Liver (tissue), 9 donors: Measurements from ENCODE around the gene CEACAM19. TPM values are rescaled to one million over a fixed set of nuclear protein-coding genes. Genes with fewer than 3 reads are reported as not detected.
"Not testable (repeated sequence)": the region's sequence is repeated elsewhere in the genome, so short reads cannot be mapped to it uniquely, and the experiment has no call there.

ENCODE experiments used
- DNase-seq: peaks from one replicate; pipeline ENCODE4 v3.0.0-alpha.2; 2017; ENCODE audit warnings: low spot score
- H3K27ac ChIP-seq, 2 donors: one replicate each; pipeline ENCODE4 v1.7.0; 2013; ENCODE audit warnings: inconsistent platforms in 2 of 2, low read length in 2 of 2, control low read depth in 1 of 2, low read depth in 1 of 2, mild to moderate bottlenecking in 1 of 2
- H3K27me3 ChIP-seq, 4 donors: one replicate each; pipeline versions ENCODE4 v1.6.1 to v1.7.0; 2013; ENCODE audit warnings: low read length in 3 of 4, inconsistent platforms in 1 of 4, mild to moderate bottlenecking in 1 of 4, moderate library complexity in 1 of 4; ENCODE audit not compliant: control insufficient read depth in 4 of 4, insufficient read depth in 4 of 4
- H3K36me3 ChIP-seq, 4 donors: one replicate each; pipeline versions ENCODE4 v1.6.1 to v1.7.0; 2013; ENCODE audit warnings: low read length in 3 of 4, mild to moderate bottlenecking in 3 of 4, low read depth in 1 of 4, moderate library complexity in 1 of 4; ENCODE audit not compliant: control insufficient read depth in 4 of 4, insufficient read depth in 3 of 4
- H3K4me1 ChIP-seq, 4 donors: one replicate each; pipeline versions ENCODE4 v1.6.1 to v1.7.0; 2013; ENCODE audit warnings: low read length in 3 of 4, mild to moderate bottlenecking in 3 of 4, moderate library complexity in 1 of 4; ENCODE audit not compliant: control insufficient read depth in 4 of 4, insufficient read depth in 4 of 4
- H3K4me3 ChIP-seq, 3 donors: one replicate each; pipeline versions ENCODE4 v1.6.1 to v1.7.0; 2013; ENCODE audit warnings: low read length in 3 of 3, control low read depth in 1 of 3, low read depth in 1 of 3, mild to moderate bottlenecking in 1 of 3
- H3K9ac ChIP-seq, 2 donors: one replicate each; pipeline ENCODE4 v1.7.0; 2013; ENCODE audit warnings: low read length in 2 of 2, mild to moderate bottlenecking in 2 of 2, moderate library complexity in 2 of 2, control low read depth in 1 of 2, low read depth in 1 of 2
- H3K9me3 ChIP-seq, 4 donors: one replicate each; pipeline versions ENCODE4 v1.6.1 to v1.7.0; 2013; ENCODE audit warnings: low read length in 3 of 4; ENCODE audit not compliant: control insufficient read depth in 4 of 4
- ATF3 ChIP-seq: IDR thresholded peaks from 2 replicates; pipeline ENCODE4 v1.6.1; 2016; ENCODE audit warnings: antibody characterized with exemption
- CTCF ChIP-seq: fragments of 150-350 bp; IDR thresholded peaks from 2 replicates; pipeline ENCODE4 v1.5.1; 2017; ENCODE audit warnings: improper control_type of control experiment, low read depth, low read length; ENCODE audit not compliant: missing input control
- EGR1 ChIP-seq, 2 donors: IDR thresholded peaks; 2 replicates each; pipeline ENCODE4 v1.6.1; 2016 to 2018; ENCODE audit warnings: antibody characterized with exemption in 2 of 2, low read depth in 2 of 2
- FOXA1 ChIP-seq: IDR thresholded peaks from 2 replicates; pipeline ENCODE4 v1.6.1; 2016; ENCODE audit warnings: antibody characterized with exemption
- FOXA2 ChIP-seq: IDR thresholded peaks from 2 replicates; pipeline ENCODE4 v1.6.1; 2016; ENCODE audit warnings: antibody characterized with exemption
- GABPA ChIP-seq, 2 donors: IDR thresholded peaks in 1 of 2; conservative IDR thresholded peaks in 1 of 2; 2 replicates each; pipeline ENCODE4 v1.6.1; 2016; ENCODE audit warnings: antibody characterized with exemption in 2 of 2, mild to moderate bottlenecking in 1 of 2, moderate library complexity in 1 of 2
- HNF4A ChIP-seq, 2 donors: conservative IDR thresholded peaks; 2 replicates each; pipeline ENCODE4 v1.6.1; 2016; ENCODE audit warnings: antibody characterized with exemption in 2 of 2, mild to moderate bottlenecking in 2 of 2
- HNF4G ChIP-seq: IDR thresholded peaks from 2 replicates; pipeline ENCODE4 v1.6.1; 2016; ENCODE audit warnings: antibody characterized with exemption
- JUND ChIP-seq, 2 donors: IDR thresholded peaks; 2 replicates each; pipeline ENCODE4 v1.6.1; 2016; ENCODE audit warnings: antibody characterized with exemption in 2 of 2
- MAX ChIP-seq: IDR thresholded peaks from 2 replicates; pipeline ENCODE4 v1.6.1; 2016; ENCODE audit warnings: antibody characterized with exemption
- NR2F2 ChIP-seq: IDR thresholded peaks from 2 replicates; pipeline ENCODE4 v1.6.1; 2016; ENCODE audit warnings: antibody characterized with exemption
- RAD21 ChIP-seq, 2 donors: IDR thresholded peaks; 2 replicates each; pipeline ENCODE4 v1.6.1; 2016; ENCODE audit warnings: antibody characterized with exemption in 2 of 2, mild to moderate bottlenecking in 2 of 2
- REST ChIP-seq: IDR thresholded peaks from 2 replicates; pipeline ENCODE4 v1.6.1; 2016; ENCODE audit warnings: antibody characterized with exemption, mild to moderate bottlenecking
- RXRA ChIP-seq, 2 donors: IDR thresholded peaks; 2 replicates each; pipeline ENCODE4 v1.6.1; 2017 to 2018; ENCODE audit warnings: antibody characterized with exemption in 2 of 2, mild to moderate bottlenecking in 1 of 2
- SP1 ChIP-seq: IDR thresholded peaks from 2 replicates; pipeline ENCODE4 v1.6.1; 2018; ENCODE audit warnings: antibody characterized with exemption, mild to moderate bottlenecking
- TAF1 ChIP-seq: conservative IDR thresholded peaks from 2 replicates; pipeline ENCODE4 v1.6.1; 2016; ENCODE audit warnings: antibody characterized with exemption, mild to moderate bottlenecking
- YY1 ChIP-seq: IDR thresholded peaks from 2 replicates; pipeline ENCODE4 v1.6.1; 2016; ENCODE audit warnings: antibody characterized with exemption, mild to moderate bottlenecking
- ZBTB33 ChIP-seq: IDR thresholded peaks from 2 replicates; pipeline ENCODE4 v1.6.1; 2016; ENCODE audit warnings: antibody characterized with exemption
- WGBS: extraction: QIAGEN DNeasy Blood & Tissue Kit; methylation state at CpG from one replicate; pipeline ENCODE4 v1.1.7; 2013; 5-methylcytosine and 5-hydroxymethylcytosine counted together
- polyA plus RNA-seq, 2 donors: library from polyadenylated mRNA; stranded (reverse) in 1 of 2; unstranded in 1 of 2; fragments of 200-250 nt in 1 of 2; fragments of >200 nt in 1 of 2; fragmentation: Nextera tagmentation in 1 of 2; extraction: Ambion mirVana in 1 of 2; gene quantifications; one replicate each; pipeline versions ENCODE4 v1.2.1 to v1.2.3, GENCODE V29; 2013 to 2015
- total RNA-seq, 2 donors: library from RNA; depleted of rRNA; stranded (reverse); fragments of >200 nt; gene quantifications; one replicate each; pipeline ENCODE4 v1.2.3, GENCODE V29; 2014
- donor health status: healthy.
- donor health status: healthy.
- donor health status: healthy.
- donor health status: healthy.
- donor health status: healthy.

CEACAM19 gene
- total and polyA plus RNA-seq, 4 donors: 0.75 to 2.6 (median 1.3) TPM

GRCh38 chr19:44720945-44721344, 49.7 kb downstream of the CEACAM19 start (continued):
- TF ChIP-seq RXRA (IDR thresholded peaks at IDR 0.05): no peak

GRCh38 chr19:44721369-44721768, 50.1 kb downstream of the CEACAM19 start:
- WGBS: 76% methylated on average over 5 of the region's 5 CpGs
- not testable (repeated sequence) for H3K9me3 ChIP-seq, H3K36me3 ChIP-seq, DNase-seq, H3K27ac ChIP-seq, H3K9ac ChIP-seq, H3K27me3 ChIP-seq, H3K4me3 ChIP-seq
- peaks cover 8 to 60% (median 51%) of the 10 kb centered on the region in 4 donors for H3K4me1 ChIP-seq

- no peak for DNase-seq
- no peak overlapping the region for H3K9ac ChIP-seq
- H3K4me3 ChIP-seq: peak overlapping the region in 1 of 3 donors; percentile 56
- TF ChIP-seq YY1 (no peak), FOXA2 (no peak), SP1 (no peak), MAX (no peak), NR2F2 (no peak), FOXA1 (no peak), EGR1 (IDR thresholded peaks at IDR 0.05; ENCODE audit: low read depth in 2 of 2) (no peak), ATF3 (no peak), RXRA (IDR thresholded peaks at IDR 0.05) (no peak), JUND (IDR thresholded peaks at IDR 0.05) (no peak), CTCF (no peak), ZBTB33 (no peak), GABPA (IDR thresholded peaks at IDR 0.05 in 1 of 2, conservative IDR thresholded peaks at IDR 0.05 in 1 of 2) (no peak), TAF1 (no peak), HNF4G (no peak), REST (no peak), HNF4A (conservative IDR thresholded peaks at IDR 0.05) (no peak), RAD21 (IDR thresholded peaks at IDR 0.05) (no peak)
- no peaks in the 10 kb centered on the region for H3K9me3 ChIP-seq
- peaks cover 10 to 65% (median 53%) of the 10 kb centered on the region in 4 donors for H3K4me1 ChIP-seq
- no peaks in the 10 kb centered on the region for H3K27me3 ChIP-seq
- WGBS: 53% methylated on average over 21 of the region's 21 CpGs
- H3K36me3 ChIP-seq: no peaks in the 10 kb centered on the region
- peak overlapping the region in 1 of 2 donors; percentile 44 for H3K27ac ChIP-seq
Observed at GRCh38 chr19:44722131-44723121, 51.1 kb downstream of the CEACAM19 start.
